ENCODE results near the gene CMTR1.

The CMTR1 gene

DNA sequence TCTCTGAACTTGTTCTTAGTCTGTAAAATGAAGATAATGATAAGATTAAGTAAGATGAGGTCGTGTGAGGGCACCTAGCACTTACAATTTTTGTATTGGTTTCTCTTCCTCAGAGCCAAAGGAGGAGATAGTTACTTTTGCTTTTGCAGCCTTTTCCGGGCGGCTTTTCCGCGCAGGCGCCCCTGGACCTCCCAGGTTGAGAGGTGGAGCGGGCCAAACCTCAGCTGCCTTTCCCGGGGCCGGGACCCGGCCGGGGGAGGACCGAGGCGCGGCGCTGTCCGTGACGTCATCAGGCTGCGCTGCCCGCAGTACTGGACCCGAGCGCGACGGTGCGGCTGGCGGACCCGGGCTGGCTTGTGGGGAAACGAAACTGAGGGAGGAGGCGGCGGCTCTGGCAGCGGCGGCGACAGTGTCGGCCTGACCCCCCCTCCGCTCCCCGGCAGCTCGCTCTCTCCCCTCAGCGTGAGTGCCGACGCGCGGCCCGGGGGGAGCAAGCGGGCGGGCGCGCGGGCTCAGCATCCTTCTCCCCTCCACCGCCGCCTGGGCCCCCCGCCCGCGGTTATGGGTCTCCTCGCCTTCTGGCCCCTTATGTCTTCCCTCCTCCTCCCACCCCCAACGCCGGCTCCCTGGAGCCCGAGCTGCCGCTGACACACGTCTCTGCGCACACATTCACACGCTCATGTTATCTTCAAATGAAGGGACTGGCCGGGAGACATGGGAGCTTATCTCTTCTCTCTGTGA lies at the start of gene CMTR1 (continued):
- TF ChIP-seq, protein P1, sequence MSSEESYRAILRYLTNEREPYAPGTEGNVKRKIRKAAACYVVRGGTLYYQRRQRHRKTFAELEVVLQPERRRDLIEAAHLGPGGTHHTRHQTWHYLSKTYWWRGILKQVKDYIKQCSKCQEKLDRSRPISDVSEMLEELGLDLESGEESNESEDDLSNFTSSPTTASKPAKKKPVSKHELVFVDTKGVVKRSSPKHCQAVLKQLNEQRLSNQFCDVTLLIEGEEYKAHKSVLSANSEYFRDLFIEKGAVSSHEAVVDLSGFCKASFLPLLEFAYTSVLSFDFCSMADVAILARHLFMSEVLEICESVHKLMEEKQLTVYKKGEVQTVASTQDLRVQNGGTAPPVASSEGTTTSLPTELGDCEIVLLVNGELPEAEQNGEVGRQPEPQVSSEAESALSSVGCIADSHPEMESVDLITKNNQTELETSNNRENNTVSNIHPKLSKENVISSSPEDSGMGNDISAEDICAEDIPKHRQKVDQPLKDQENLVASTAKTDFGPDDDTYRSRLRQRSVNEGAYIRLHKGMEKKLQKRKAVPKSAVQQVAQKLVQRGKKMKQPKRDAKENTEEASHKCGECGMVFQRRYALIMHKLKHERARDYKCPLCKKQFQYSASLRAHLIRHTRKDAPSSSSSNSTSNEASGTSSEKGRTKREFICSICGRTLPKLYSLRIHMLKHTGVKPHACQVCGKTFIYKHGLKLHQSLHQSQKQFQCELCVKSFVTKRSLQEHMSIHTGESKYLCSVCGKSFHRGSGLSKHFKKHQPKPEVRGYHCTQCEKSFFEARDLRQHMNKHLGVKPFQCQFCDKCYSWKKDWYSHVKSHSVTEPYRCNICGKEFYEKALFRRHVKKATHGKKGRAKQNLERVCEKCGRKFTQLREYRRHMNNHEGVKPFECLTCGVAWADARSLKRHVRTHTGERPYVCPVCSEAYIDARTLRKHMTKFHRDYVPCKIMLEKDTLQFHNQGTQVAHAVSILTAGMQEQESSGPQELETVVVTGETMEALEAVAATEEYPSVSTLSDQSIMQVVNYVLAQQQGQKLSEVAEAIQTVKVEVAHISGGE (tag by site-specific recombination; conservative IDR thresholded peaks at IDR 0.05; ENCODE audit: low read depth), result peak; percentile 82
- peak; percentile 70; the same call in 1 of the 2 replicates for TF ChIP-seq ZNF561 (tag by site-specific recombination; IDR thresholded peaks at IDR 0.05; ENCODE audit: borderline replicate concordance)
- peak; percentile 85 for TF ChIP-seq ZBTB48 (tag by site-specific recombination; IDR thresholded peaks at IDR 0.05)
- no peak for TF ChIP-seq ZNF777 (tag by site-specific recombination; IDR thresholded peaks at IDR 0.05; ENCODE audit: borderline replicate concordance)
- TF ChIP-seq ZNF311 (tag by site-specific recombination; IDR thresholded peaks at IDR 0.05; ENCODE audit: borderline replicate concordance), result no peak
- TF ChIP-seq ZNF629 (tag by site-specific recombination; IDR thresholded peaks at IDR 0.05), result peak; percentile 92
- no peak for TF ChIP-seq TCF7L2 (IDR thresholded peaks at IDR 0.05; ENCODE audit: borderline replicate concordance, low read depth, low read length)
- TF ChIP-seq, protein P2, sequence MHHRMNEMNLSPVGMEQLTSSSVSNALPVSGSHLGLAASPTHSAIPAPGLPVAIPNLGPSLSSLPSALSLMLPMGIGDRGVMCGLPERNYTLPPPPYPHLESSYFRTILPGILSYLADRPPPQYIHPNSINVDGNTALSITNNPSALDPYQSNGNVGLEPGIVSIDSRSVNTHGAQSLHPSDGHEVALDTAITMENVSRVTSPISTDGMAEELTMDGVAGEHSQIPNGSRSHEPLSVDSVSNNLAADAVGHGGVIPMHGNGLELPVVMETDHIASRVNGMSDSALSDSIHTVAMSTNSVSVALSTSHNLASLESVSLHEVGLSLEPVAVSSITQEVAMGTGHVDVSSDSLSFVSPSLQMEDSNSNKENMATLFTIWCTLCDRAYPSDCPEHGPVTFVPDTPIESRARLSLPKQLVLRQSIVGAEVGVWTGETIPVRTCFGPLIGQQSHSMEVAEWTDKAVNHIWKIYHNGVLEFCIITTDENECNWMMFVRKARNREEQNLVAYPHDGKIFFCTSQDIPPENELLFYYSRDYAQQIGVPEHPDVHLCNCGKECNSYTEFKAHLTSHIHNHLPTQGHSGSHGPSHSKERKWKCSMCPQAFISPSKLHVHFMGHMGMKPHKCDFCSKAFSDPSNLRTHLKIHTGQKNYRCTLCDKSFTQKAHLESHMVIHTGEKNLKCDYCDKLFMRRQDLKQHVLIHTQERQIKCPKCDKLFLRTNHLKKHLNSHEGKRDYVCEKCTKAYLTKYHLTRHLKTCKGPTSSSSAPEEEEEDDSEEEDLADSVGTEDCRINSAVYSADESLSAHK (tag by site-specific recombination; IDR thresholded peaks at IDR 0.05), result no peak
- 0 out of 2 replicates have a peak, but pooled peaks have one; percentile 58 for TF ChIP-seq BCL11B (tag by site-specific recombination; IDR thresholded peaks at IDR 0.05; ENCODE audit: low read depth)
- TF ChIP-seq, protein P3, sequence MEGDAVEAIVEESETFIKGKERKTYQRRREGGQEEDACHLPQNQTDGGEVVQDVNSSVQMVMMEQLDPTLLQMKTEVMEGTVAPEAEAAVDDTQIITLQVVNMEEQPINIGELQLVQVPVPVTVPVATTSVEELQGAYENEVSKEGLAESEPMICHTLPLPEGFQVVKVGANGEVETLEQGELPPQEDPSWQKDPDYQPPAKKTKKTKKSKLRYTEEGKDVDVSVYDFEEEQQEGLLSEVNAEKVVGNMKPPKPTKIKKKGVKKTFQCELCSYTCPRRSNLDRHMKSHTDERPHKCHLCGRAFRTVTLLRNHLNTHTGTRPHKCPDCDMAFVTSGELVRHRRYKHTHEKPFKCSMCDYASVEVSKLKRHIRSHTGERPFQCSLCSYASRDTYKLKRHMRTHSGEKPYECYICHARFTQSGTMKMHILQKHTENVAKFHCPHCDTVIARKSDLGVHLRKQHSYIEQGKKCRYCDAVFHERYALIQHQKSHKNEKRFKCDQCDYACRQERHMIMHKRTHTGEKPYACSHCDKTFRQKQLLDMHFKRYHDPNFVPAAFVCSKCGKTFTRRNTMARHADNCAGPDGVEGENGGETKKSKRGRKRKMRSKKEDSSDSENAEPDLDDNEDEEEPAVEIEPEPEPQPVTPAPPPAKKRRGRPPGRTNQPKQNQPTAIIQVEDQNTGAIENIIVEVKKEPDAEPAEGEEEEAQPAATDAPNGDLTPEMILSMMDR (tag by site-specific recombination; IDR thresholded peaks at IDR 0.05), result peak; percentile 50; the same call in 1 of the 2 replicates
- TF ChIP-seq OVOL3 (tag by site-specific recombination; IDR thresholded peaks at IDR 0.05), result no peak
- peak; percentile 94 for TF ChIP-seq ZEB2 (tag by site-specific recombination; IDR thresholded peaks at IDR 0.05)
- TF ChIP-seq ZNF324 (tag by site-specific recombination; IDR thresholded peaks at IDR 0.05), result peak; percentile 66
- no peak for TF ChIP-seq ZNF621 (tag by site-specific recombination; IDR thresholded peaks at IDR 0.05)
- no peak for TF ChIP-seq ZNF16 (tag by site-specific recombination; IDR thresholded peaks at IDR 0.05; ENCODE audit: low read depth)
- TF ChIP-seq, protein P4, sequence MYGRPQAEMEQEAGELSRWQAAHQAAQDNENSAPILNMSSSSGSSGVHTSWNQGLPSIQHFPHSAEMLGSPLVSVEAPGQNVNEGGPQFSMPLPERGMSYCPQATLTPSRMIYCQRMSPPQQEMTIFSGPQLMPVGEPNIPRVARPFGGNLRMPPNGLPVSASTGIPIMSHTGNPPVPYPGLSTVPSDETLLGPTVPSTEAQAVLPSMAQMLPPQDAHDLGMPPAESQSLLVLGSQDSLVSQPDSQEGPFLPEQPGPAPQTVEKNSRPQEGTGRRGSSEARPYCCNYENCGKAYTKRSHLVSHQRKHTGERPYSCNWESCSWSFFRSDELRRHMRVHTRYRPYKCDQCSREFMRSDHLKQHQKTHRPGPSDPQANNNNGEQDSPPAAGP (tag by site-specific recombination; IDR thresholded peaks at IDR 0.05), result peak; percentile 76
- peak; percentile 26; the same call in 1 of the 2 replicates for TF ChIP-seq ZNF146 (tag by site-specific recombination; IDR thresholded peaks at IDR 0.05)
- peak; percentile 91 for TF ChIP-seq GLIS2 (tag by site-specific recombination; IDR thresholded peaks at IDR 0.05)
- TF ChIP-seq ZBTB8A (tag by site-specific recombination; IDR thresholded peaks at IDR 0.05), result peak; percentile 71
- TF ChIP-seq, protein P5, sequence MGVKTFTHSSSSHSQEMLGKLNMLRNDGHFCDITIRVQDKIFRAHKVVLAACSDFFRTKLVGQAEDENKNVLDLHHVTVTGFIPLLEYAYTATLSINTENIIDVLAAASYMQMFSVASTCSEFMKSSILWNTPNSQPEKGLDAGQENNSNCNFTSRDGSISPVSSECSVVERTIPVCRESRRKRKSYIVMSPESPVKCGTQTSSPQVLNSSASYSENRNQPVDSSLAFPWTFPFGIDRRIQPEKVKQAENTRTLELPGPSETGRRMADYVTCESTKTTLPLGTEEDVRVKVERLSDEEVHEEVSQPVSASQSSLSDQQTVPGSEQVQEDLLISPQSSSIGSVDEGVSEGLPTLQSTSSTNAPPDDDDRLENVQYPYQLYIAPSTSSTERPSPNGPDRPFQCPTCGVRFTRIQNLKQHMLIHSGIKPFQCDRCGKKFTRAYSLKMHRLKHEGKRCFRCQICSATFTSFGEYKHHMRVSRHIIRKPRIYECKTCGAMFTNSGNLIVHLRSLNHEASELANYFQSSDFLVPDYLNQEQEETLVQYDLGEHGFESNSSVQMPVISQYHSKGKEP (tag by site-specific recombination; IDR thresholded peaks at IDR 0.05), result 0 out of 2 replicates have a peak, but pooled peaks have one; percentile 33
- peak; percentile 97 for TF ChIP-seq ZNF335 (tag by site-specific recombination; conservative IDR thresholded peaks at IDR 0.05)
- TF ChIP-seq, protein P6, sequence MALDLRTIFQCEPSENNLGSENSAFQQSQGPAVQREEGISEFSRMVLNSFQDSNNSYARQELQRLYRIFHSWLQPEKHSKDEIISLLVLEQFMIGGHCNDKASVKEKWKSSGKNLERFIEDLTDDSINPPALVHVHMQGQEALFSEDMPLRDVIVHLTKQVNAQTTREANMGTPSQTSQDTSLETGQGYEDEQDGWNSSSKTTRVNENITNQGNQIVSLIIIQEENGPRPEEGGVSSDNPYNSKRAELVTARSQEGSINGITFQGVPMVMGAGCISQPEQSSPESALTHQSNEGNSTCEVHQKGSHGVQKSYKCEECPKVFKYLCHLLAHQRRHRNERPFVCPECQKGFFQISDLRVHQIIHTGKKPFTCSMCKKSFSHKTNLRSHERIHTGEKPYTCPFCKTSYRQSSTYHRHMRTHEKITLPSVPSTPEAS (tag by site-specific recombination; IDR thresholded peaks at IDR 0.05), result 0 out of 2 replicates have a peak, but pooled peaks have one; percentile 7
- peak; percentile 78 for TF ChIP-seq ZNF76 (tag by site-specific recombination; IDR thresholded peaks at IDR 0.05; ENCODE audit: borderline replicate concordance, low read depth)
- no peak for TF ChIP-seq ZNF140 (tag by site-specific recombination; IDR thresholded peaks at IDR 0.05)
- no peak for TF ChIP-seq ZNF529 (tag by site-specific recombination; IDR thresholded peaks at IDR 0.05; ENCODE audit: insufficient replicate concordance)
